C4-2B (cell line): ENCODE measurements around the gene APOBEC3H.

ENCODE experiments used
- H3K27ac ChIP-seq: fragments of 450-650 bp; 2 replicates; pipeline ENCODE4 v1.5.1; 2017
- CTCF ChIP-seq: fragments of 450-650 bp; conservative IDR thresholded peaks from 2 replicates; pipeline ENCODE4 v1.5.1; 2017; ENCODE audit warnings: mild to moderate bottlenecking
- ZFX ChIP-seq: fragments of 450-650 bp; IDR thresholded peaks from 2 replicates; pipeline ENCODE4 v1.6.1; 2017

The APOBEC3H gene

DNA sequence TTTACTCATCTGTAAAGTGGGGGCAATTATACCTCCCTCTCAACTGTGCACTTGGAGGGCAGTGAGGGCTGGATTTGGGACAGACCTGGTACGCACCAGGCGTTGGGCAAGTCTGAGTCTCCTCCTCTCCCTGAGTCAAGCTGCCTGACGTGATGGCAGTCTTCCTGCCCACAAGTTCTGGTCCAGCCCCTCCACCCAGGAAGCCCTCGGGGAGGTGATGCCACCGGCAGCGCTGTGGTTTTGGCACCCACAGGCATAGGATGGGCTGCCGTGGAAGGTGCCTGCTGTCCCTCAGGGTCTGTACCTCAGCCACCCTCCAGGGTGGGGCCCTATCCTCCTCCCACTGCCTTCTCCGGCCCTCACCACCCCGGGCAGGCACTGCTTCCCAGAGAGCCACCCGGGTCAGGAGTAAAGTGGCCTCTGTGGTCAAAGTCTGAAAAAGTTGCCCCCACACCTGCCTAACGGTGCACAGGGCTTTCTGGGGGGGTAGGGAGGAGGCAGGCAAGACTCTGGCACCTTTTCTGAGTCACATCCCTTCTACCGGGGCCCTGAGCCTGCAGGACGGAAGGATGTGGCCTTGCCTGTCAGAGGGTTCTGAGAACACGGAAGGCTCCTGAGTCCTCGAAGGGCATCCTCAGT is 6.5 kb upstream of the APOBEC3H start:
- TF ChIP-seq CTCF (no peak), ZFX (no peak)
- H3K27ac ChIP-seq = no peak overlapping the region

- no peak for TF ChIP-seq ZFX
- H3K27ac ChIP-seq = no peak overlapping the region
These were observed 5.6 kb upstream of the APOBEC3H start for GRCh38 chr22:39091126-39092081.

- H3K27ac ChIP-seq = no peak overlapping the region
- TF ChIP-seq ZFX (no peak), CTCF (no peak)
These were observed 4.8 kb upstream of the APOBEC3H start for GRCh38 chr22:39092111-39092862.

- no peak overlapping the region for H3K27ac ChIP-seq
- TF ChIP-seq ZFX = no peak
- TF ChIP-seq CTCF = no peak
These were observed 2.2 kb upstream of the APOBEC3H start for GRCh38 chr22:39094717-39095389.

- TF ChIP-seq CTCF = no peak
- no peak for TF ChIP-seq ZFX
- no peak overlapping the region for H3K27ac ChIP-seq
These were observed 1.1 kb upstream of the APOBEC3H start for GRCh38 chr22:39095971-39096370.

- TF ChIP-seq ZFX (no peak), CTCF (no peak)
- H3K27ac ChIP-seq = no peak overlapping the region
These were observed 982 bp downstream of the APOBEC3H start for GRCh38 chr22:39098026-39098425.

GRCh38 chr22:39098576-39098975 is 1.5 kb downstream of the APOBEC3H start:
- H3K27ac ChIP-seq = no peak overlapping the region
- TF ChIP-seq ZFX = no peak
- TF ChIP-seq CTCF = no peak
